ENCODE measurements around the gene TSPAN1. TPM values are rescaled to one million over a fixed set of nuclear protein-coding genes. Genes with fewer than 3 reads are reported as not detected.

TSPAN1 gene
- total RNA-seq, 2 donors from 2014 or later, result 0.66 to 5.2 TPM

DNA sequence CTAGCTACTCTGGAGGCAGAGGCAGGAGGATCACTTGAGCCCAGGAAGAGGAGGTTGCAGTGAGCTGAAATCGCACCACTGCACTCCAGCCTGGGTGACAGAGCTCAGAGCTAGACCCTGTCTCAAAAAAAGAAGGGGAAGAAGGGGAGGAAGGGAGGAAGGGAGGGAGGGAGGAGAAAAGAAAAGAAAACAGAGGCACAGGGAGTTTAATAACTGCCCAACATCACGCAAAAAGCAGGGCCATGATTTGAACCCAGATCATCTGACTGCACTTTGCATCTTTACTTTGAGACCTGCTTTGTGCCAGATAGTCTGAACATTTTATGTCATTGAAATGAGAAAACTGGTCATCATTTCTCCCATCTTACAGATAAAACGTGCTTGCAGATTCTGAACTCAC is 30.3 kb downstream of the TSPAN1 start:
- Histone ChIP-seq H3K27ac (no peak overlapping the region), H3K4me1 (peaks cover 8% of the 10 kb centered on the region), H3K9me3 (no peaks in the 10 kb centered on the region), H3K27me3 (no peaks in the 10 kb centered on the region), H3K36me3 (replicated peaks in 1 of 2; ENCODE audit: insufficient read depth in 1 of 2, low read depth in 2 of 2) (no peaks in the 10 kb centered on the region), H3K4me3 (no peak overlapping the region)
- WGBS, 2 donors, result 75 to 85% methylated on average over 3 of the region's 3 CpGs
- no peak for TF ChIP-seq POLR2A (IDR thresholded peaks at IDR 0.05)
- TF ChIP-seq, protein P1, sequence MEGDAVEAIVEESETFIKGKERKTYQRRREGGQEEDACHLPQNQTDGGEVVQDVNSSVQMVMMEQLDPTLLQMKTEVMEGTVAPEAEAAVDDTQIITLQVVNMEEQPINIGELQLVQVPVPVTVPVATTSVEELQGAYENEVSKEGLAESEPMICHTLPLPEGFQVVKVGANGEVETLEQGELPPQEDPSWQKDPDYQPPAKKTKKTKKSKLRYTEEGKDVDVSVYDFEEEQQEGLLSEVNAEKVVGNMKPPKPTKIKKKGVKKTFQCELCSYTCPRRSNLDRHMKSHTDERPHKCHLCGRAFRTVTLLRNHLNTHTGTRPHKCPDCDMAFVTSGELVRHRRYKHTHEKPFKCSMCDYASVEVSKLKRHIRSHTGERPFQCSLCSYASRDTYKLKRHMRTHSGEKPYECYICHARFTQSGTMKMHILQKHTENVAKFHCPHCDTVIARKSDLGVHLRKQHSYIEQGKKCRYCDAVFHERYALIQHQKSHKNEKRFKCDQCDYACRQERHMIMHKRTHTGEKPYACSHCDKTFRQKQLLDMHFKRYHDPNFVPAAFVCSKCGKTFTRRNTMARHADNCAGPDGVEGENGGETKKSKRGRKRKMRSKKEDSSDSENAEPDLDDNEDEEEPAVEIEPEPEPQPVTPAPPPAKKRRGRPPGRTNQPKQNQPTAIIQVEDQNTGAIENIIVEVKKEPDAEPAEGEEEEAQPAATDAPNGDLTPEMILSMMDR (IDR thresholded peaks at IDR 0.05), result no peak
- intact Hi-C loops (cut with DNase I), result no loop called here
- no peak for ATAC-seq
- no peak for DNase-seq

DNA sequence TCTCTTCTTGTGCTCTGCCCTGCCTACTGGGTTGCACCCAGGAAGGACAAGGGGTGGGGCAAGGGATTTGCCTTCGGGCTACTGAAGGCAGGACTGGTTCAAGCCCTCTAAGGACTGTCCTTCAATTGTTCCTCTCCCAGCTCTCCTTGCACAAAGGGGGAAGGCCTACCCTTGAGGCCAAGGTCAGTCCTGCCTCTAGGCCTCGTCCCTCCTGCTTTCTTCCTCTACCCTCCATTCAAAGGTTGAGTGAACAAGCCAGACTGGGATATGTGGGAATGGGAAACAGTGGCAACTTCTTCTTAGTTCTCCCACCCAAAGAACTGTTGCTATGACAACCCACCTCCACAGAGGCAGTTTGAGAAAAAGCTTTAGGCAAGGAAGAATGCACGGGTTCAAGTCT is 30.9 kb downstream of the TSPAN1 start:
- Histone ChIP-seq H3K9me3 (no peaks in the 10 kb centered on the region), H3K36me3 (replicated peaks in 1 of 2; ENCODE audit: insufficient read depth in 1 of 2, low read depth in 2 of 2) (no peaks in the 10 kb centered on the region), H3K27ac (no peak overlapping the region), H3K4me1 (peaks cover 8% of the 10 kb centered on the region), H3K27me3 (no peaks in the 10 kb centered on the region), H3K4me3 (no peak overlapping the region)
- TF ChIP-seq POLR2A (IDR thresholded peaks at IDR 0.05), result no peak
- TF ChIP-seq, protein P1 (IDR thresholded peaks at IDR 0.05), result no peak
- ATAC-seq (no peak), DNase-seq (no peak)
- 38 to 75% methylated on average over 1 to 3 of the region's 3 CpGs for WGBS, 2 donors
- intact Hi-C loops (cut with DNase I), result no loop called here

GRCh38 chr1:46206399-46206798 is 31.5 kb downstream of the TSPAN1 start:
- TF ChIP-seq, protein P1 (IDR thresholded peaks at IDR 0.05), result no peak
- no peak for TF ChIP-seq POLR2A (IDR thresholded peaks at IDR 0.05)
- 83 to 84% methylated on average over 2 of the region's 2 CpGs for WGBS, 2 donors
- no peak overlapping the region for H3K27ac ChIP-seq
- no peaks in the 10 kb centered on the region for H3K9me3 ChIP-seq
- H3K4me1 ChIP-seq, result peaks cover 8% of the 10 kb centered on the region
- no peak overlapping the region for H3K4me3 ChIP-seq
- intact Hi-C loops (cut with DNase I), result no loop called here
- H3K36me3 ChIP-seq (replicated peaks in 1 of 2; ENCODE audit: insufficient read depth in 1 of 2, low read depth in 2 of 2), result no peaks in the 10 kb centered on the region
- no peaks in the 10 kb centered on the region for H3K27me3 ChIP-seq
- ATAC-seq (no peak), DNase-seq (no peak)

GRCh38 chr1:46210561-46210960 is 35.7 kb downstream of the TSPAN1 start:
- Histone ChIP-seq H3K4me1 (no peaks in the 10 kb centered on the region), H3K4me3 (no peak overlapping the region), H3K36me3 (replicated peaks in 1 of 2; ENCODE audit: insufficient read depth in 1 of 2, low read depth in 2 of 2) (no peaks in the 10 kb centered on the region), H3K27ac (no peak overlapping the region), H3K9me3 (no peaks in the 10 kb centered on the region), H3K27me3 (no peaks in the 10 kb centered on the region)
- DNase-seq, result no peak
- ATAC-seq, result no peak
- WGBS, 2 donors, result 69 to 81% methylated on average over 3 of the region's 3 CpGs
- TF ChIP-seq POLR2A (IDR thresholded peaks at IDR 0.05), result no peak
- TF ChIP-seq, protein P1 (IDR thresholded peaks at IDR 0.05), result no peak
- intact Hi-C loops (cut with DNase I), result no loop called here

DNA sequence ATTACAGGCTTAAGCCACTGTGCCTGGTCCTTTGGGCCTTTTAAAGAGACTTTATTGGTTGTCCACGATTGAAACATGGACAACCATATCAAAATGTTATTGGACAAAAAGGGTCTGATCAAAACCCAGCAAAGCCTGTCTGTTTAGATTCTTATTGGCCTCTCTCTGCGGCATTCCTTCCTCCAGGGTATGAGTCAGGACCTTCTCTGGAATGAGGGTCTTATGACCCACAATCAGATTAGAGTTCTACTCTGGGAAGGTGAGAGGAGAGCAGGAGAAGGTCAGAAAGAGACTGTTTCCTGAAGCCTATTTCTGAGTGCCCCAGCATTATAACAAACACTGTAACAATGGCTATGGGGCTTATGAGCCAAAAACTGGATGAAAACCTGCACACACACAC is 36.2 kb downstream of the TSPAN1 start:
- H3K9me3 ChIP-seq, result no peaks in the 10 kb centered on the region
- H3K4me1 ChIP-seq, result no peaks in the 10 kb centered on the region
- ATAC-seq (no peak), DNase-seq (no peak)
- WGBS, 2 donors, result 65 to 67% methylated on average over 2 of the region's 2 CpGs
- H3K27ac ChIP-seq, result no peak overlapping the region
- H3K36me3 ChIP-seq (replicated peaks in 1 of 2; ENCODE audit: insufficient read depth in 1 of 2, low read depth in 2 of 2), result no peaks in the 10 kb centered on the region
- intact Hi-C loops (cut with DNase I), result no loop called here
- H3K4me3 ChIP-seq, result no peak overlapping the region
- H3K27me3 ChIP-seq, result no peaks in the 10 kb centered on the region
- no peak for TF ChIP-seq POLR2A (IDR thresholded peaks at IDR 0.05)
- TF ChIP-seq, protein P1 (IDR thresholded peaks at IDR 0.05), result no peak

Measured in body of pancreas (tissue), 4 donors.